Omental fat pad (tissue), 4 donors: ENCODE data around the gene MAMDC2. TPM values are rescaled to one million over a fixed set of nuclear protein-coding genes. Genes with fewer than 3 reads are reported as not detected.

Experiments used
- ATAC-seq: fragments of 150-250 bp; one replicate; pipeline ENCODE4 v1.9.1; 2016; ENCODE audit warnings: mild to moderate bottlenecking, moderate library complexity; ENCODE audit not compliant: low FRiP score
- DNase-seq: peaks from one replicate; pipeline ENCODE4 v3.0.0-alpha.2; 2019; ENCODE audit warnings: low spot score
- CTCF ChIP-seq, 3 donors: fragments of 450-650 bp; IDR thresholded peaks; one replicate each; pipeline ENCODE4 v1.5.1; 2016 to 2017; ENCODE audit warnings: antibody characterized with exemption in 3 of 3, mild to moderate bottlenecking in 3 of 3, moderate library complexity in 2 of 3
- small RNA-seq: library from RNA; depleted of rRNA; stranded (forward); fragments of <200 nt; gene quantifications from one replicate; pipeline ENCODE3, GENCODE V24; 2016
- total RNA-seq, 4 donors: library from RNA; depleted of rRNA; stranded (reverse); fragments of >200 nt; gene quantifications; one replicate each; pipeline ENCODE4 v1.1.0, GENCODE V29; 2016

The MAMDC2 gene
- total RNA-seq, 4 donors from 2014 or later, result 9.0 to 43.7 (median 16.5) TPM

GRCh38 chr9:70260007-70260443 is 216.4 kb downstream of the MAMDC2 start:
- ATAC-seq, result no peak
- DNase-seq, result no peak
- TF ChIP-seq CTCF (IDR thresholded peaks at IDR 0.05), result no peak

- no peak for ATAC-seq
- no peak for DNase-seq
- TF ChIP-seq CTCF (IDR thresholded peaks at IDR 0.05), result no peak
Measured at GRCh38 chr9:70260606-70261005, 217.0 kb downstream of the MAMDC2 start.

GRCh38 chr9:70261131-70261870 is 217.7 kb downstream of the MAMDC2 start:
- DNase-seq (no peak), ATAC-seq (no peak)
- TF ChIP-seq CTCF (IDR thresholded peaks at IDR 0.05), result no peak

GRCh38 chr9:70262366-70262765 is 218.7 kb downstream of the MAMDC2 start:
- ATAC-seq, result no peak
- no peak for TF ChIP-seq CTCF (IDR thresholded peaks at IDR 0.05)

GRCh38 chr9:70262948-70263347 is 219.3 kb downstream of the MAMDC2 start:
- DNase-seq, result no peak
- ATAC-seq, result no peak
- TF ChIP-seq CTCF (IDR thresholded peaks at IDR 0.05), result no peak

More at GRCh38 chr9:70262366-70262765, 218.7 kb downstream of the MAMDC2 start:
- no peak for DNase-seq

GRCh38 chr9:70263421-70263820 is 219.8 kb downstream of the MAMDC2 start:
- ATAC-seq (no peak), DNase-seq (no peak)
- no peak for TF ChIP-seq CTCF (IDR thresholded peaks at IDR 0.05)

Small RNA genes within 50 kb of the gene (small RNA-seq; reads per million reads assigned to genes)
- not detected for gene RNU2-5P

Other genes with a start within 250 kb of the MAMDC2 start
- gene CFAP95, start 223.0 kb upstream of the MAMDC2 start, total RNA-seq, result not detected
- 10 to 100 TPM; 20.8 to 45.4 (median 31.4) TPM for gene SMC5, start 215.1 kb downstream of the MAMDC2 start, total RNA-seq